GM12878 (cell line): Measurements from ENCODE around the gene SPC24. TPM values are rescaled to one million over a fixed set of nuclear protein-coding genes. Genes with fewer than 3 reads are reported as not detected.

Source experiments
- ATAC-seq: fragments of 200-7000 bp; cut with Tn5 transposase; 3 replicates; pipeline ENCODE4 v1.9.1; 2020; ENCODE audit warnings: mild to moderate bottlenecking, moderate library complexity
- BruUV-seq: library from RNA; stranded (reverse); fragments of 400-500 nt; replicated peaks from 2 replicates; lab custom pipeline; 2021; lab: Mats Ljungman, UMichigan
- CTCF ChIA-PET: fragments of 300-600 bp; sonication (Branson Sonifier 250); formaldehyde crosslinking; extraction: SDS; loops from one replicate; lab custom pipeline; 2021; ENCODE audit warnings: inconsistent platforms; lab: Yijun Ruan, JAX
- POLR2A ChIA-PET: fragments of 350-600 bp; formaldehyde crosslinking; extraction: SDS; loops from one replicate; lab custom pipeline; 2021; ENCODE audit warnings: inconsistent platforms; lab: Charles Lee
- RAD21 ChIA-PET: fragments of 300-600 bp; sonication (Branson Sonifier 250); formaldehyde crosslinking; loops from one replicate; lab custom pipeline; 2023; ENCODE audit warnings: antibody characterized with exemption; ENCODE audit not compliant: unreplicated experiment; lab: Charles Lee
- SMC1A ChIA-PET: fragments of 300-600 bp; sonication (Branson Sonifier 250); formaldehyde crosslinking; loops from one replicate; lab custom pipeline; 2023; ENCODE audit not compliant: unreplicated experiment, uncharacterized antibody; lab: Charles Lee
- DNase-seq: peaks from one replicate; pipeline ENCODE4 v3.0.0-alpha.2; 2011; ENCODE audit warnings: low read depth, low spot score
- FAIRE-seq: peaks from 3 replicates; lab custom pipeline; 2011; peaks lifted over from hg19 to GRCh38; lab: Jason Lieb, UNC
- H2AFZ ChIP-seq: 2 replicates; pipeline ENCODE4 v1.6.0; 2011; ENCODE audit warnings: low read depth, low read length, control low read depth; ENCODE audit not compliant: control insufficient read depth
- H3K27ac ChIP-seq: 2 replicates; pipeline ENCODE4 v1.5.1; 2011; ENCODE audit warnings: control low read depth; ENCODE audit not compliant: control insufficient read depth, insufficient read depth
- H3K27me3 ChIP-seq, 2 experiments: replicated peaks in 1 of 2; 2 replicates each; pipeline versions ENCODE4 v1.6.0 to v1.6.1; 2011; ENCODE audit warnings: low read length in 1 of 2; ENCODE audit not compliant: control insufficient read depth in 2 of 2, insufficient read depth in 2 of 2
- H3K36me3 ChIP-seq, 2 experiments: 2 replicates each; pipeline ENCODE4 v1.5.1; 2011; ENCODE audit warnings: low read length in 1 of 2; ENCODE audit not compliant: control insufficient read depth in 2 of 2, insufficient read depth in 2 of 2
- H3K4me1 ChIP-seq: 2 replicates; pipeline ENCODE4 v1.6.1; 2011; ENCODE audit warnings: mild to moderate bottlenecking, low read length, moderate library complexity, mixed read lengths; ENCODE audit not compliant: control insufficient read depth, insufficient read depth
- H3K4me2 ChIP-seq: 2 replicates; pipeline ENCODE4 v1.6.0; 2011; ENCODE audit warnings: control low read depth; ENCODE audit not compliant: control insufficient read depth, insufficient read depth
- H3K4me3 ChIP-seq: fragments of 200-600 bp; sonication (generic); 2 replicates; pipeline ENCODE4 v1.5.1; 2016
- H3K79me2 ChIP-seq: 2 replicates; pipeline ENCODE4 v1.6.0; 2011; ENCODE audit warnings: low read length; ENCODE audit not compliant: control insufficient read depth, insufficient read depth
- H3K9ac ChIP-seq: 2 replicates; pipeline ENCODE4 v1.8.0; 2011; ENCODE audit warnings: low read length, control low read depth, mixed read lengths; ENCODE audit not compliant: control insufficient read depth, insufficient read depth
- H3K9me3 ChIP-seq: replicated peaks from 3 replicates; pipeline ENCODE4 v1.5.1; 2011; ENCODE audit warnings: mild to moderate bottlenecking, low read length; ENCODE audit not compliant: control insufficient read depth, insufficient read depth
- H4K20me1 ChIP-seq: 2 replicates; pipeline ENCODE4 v1.6.0; 2011; ENCODE audit not compliant: control insufficient read depth, insufficient read depth
- CBFB ChIP-seq: IDR thresholded peaks from 2 replicates; pipeline ENCODE4 v1.6.1; 2016; ENCODE audit warnings: antibody characterized with exemption, low read depth
- GATAD2B ChIP-seq: fragments of 450-650 bp; conservative IDR thresholded peaks from 2 replicates; pipeline ENCODE4 v1.6.1; 2017; ENCODE audit warnings: low read depth, mild to moderate bottlenecking, moderate library complexity
- HCFC1 ChIP-seq: fragments of 150-350 bp; IDR thresholded peaks from 2 replicates; pipeline ENCODE4 v1.6.1; 2014; ENCODE audit warnings: low read length
- NRF1 ChIP-seq: conservative IDR thresholded peaks from 2 replicates; pipeline ENCODE4 v1.6.1; 2011; ENCODE audit warnings: mild to moderate bottlenecking, low read depth, low read length, improper control_type of control experiment
- RAD21 ChIP-seq: IDR thresholded peaks from 2 replicates; pipeline ENCODE4 v1.6.1; 2011; ENCODE audit warnings: mild to moderate bottlenecking, low read depth, low read length, moderate library complexity; ENCODE audit not compliant: insufficient read depth
- RBBP5 ChIP-seq: fragments of 200-600 bp; sonication (generic); conservative IDR thresholded peaks from 2 replicates; pipeline ENCODE4 v1.6.1; 2016
- SMC3 ChIP-seq: IDR thresholded peaks from 2 replicates; pipeline ENCODE4 v1.6.1; 2011; ENCODE audit warnings: low read length, improper control_type of control experiment, borderline replicate concordance
- YY1 ChIP-seq: IDR thresholded peaks from 2 replicates; pipeline ENCODE4 v1.6.1; 2011; ENCODE audit warnings: low read depth, mild to moderate bottlenecking, low read length
- WGBS: methylation state at CpG from one replicate; pipeline ENCODE4 v1.1.6; 2016; ENCODE audit warnings: low lambda C conversion rate; ENCODE audit not compliant: insufficient replicate concordance, insufficient coverage; ENCODE audit errors: missing lambda C conversion rate; 5-methylcytosine and 5-hydroxymethylcytosine counted together
- in situ Hi-C: fragments of 300-500 bp; cut with MboI; formaldehyde crosslinking; loops from 9 replicates; pipeline ENCODE4 v1.14.3; 2018; ENCODE audit warnings: mixed read lengths
- intact Hi-C: fragments of 100-400 bp; cut with micrococcal nuclease; formaldehyde crosslinking; loops from one replicate; pipeline ENCODE4 v1.14.2; 2022; ENCODE audit not compliant: unreplicated experiment
- polyA plus RNA-seq, 11 experiments: library from polyadenylated mRNA; depleted of rRNA in 4 of 11; unstranded in 6 of 11; stranded (reverse) in 5 of 11; fragments of >200 nt; fragmentation: Nextera tagmentation in 4 of 11; fragmentation: Illumina TruSeq in 1 of 11; extraction: Ambion mirVana in 4 of 11; extraction: Trizol in 1 of 11; gene quantifications; 1 replicate in 1 of 11; 2 replicates in 10 of 11; pipeline versions ENCODE4 v1.2.1 to v1.2.3, GENCODE V29; 2011 to 2016; ENCODE audit warnings: inconsistent platforms in 2 of 11, missing spikeins in 2 of 11, low read depth in 1 of 11
- total RNA-seq, 4 experiments: library from RNA; depleted of rRNA in 3 of 4; stranded (reverse); fragments of >200 nt in 3 of 4; fragmentation: Illumina TruSeq in 1 of 4; extraction: Trizol in 1 of 4; gene quantifications; 2 replicates each; pipeline versions ENCODE4 v1.2.1 to v1.2.3, GENCODE V29; 2013 to 2021
- TF ChIP-seq, protein P1 (sequence below): IDR thresholded peaks from 2 replicates; pipeline ENCODE4 v1.6.1; 2012; ENCODE audit warnings: mild to moderate bottlenecking, low read depth, low read length
- TF ChIP-seq, protein P2 (sequence below), 3 experiments: IDR thresholded peaks in 2 of 3; conservative IDR thresholded peaks in 1 of 3; 2 replicates each; pipeline ENCODE4 v1.5.1; 2011; ENCODE audit warnings: low read depth in 3 of 3, low read length in 3 of 3, mild to moderate bottlenecking in 3 of 3, control low read depth in 2 of 3, moderate library complexity in 2 of 3, inconsistent platforms in 1 of 3, mixed read lengths in 1 of 3; ENCODE audit not compliant: control insufficient read depth in 2 of 3, insufficient read depth in 1 of 3; ENCODE audit errors: extremely low read depth in 1 of 3

Gene SPC24
- total and polyA plus RNA-seq, 10 of the 15 experiments (the other 5 are each of a cell fraction or from before 2014, with no cell fraction given) = 9.4 to 72.6 (median 40.7) TPM

DNA sequence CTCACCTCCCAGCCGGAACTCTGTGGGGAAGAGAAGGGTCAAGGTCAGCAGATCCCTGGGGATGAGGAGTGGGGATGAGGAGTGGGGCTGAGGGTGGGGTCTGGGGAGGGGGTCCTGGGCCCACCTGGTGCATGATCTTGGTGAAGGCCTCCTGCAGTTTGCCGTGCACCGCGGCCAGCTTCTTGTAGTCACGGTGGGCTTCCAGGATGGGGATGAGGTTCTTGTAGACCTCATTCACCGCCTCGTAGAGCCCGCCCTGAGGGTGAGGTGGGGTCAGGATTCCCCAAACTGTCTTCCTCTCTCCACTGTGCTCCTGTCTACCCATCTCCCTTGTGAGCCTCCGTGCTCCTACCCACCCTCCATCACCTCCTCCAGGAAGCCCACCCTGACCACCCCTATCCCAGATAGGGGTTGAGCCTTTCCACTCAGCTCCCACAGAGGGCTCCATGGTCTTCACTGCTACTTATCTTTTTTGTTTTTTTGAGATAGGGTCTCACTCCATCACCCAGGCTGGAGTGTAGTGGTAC is 48.6 kb upstream of the SPC24 start (continued):
- TF ChIP-seq, protein P1, sequence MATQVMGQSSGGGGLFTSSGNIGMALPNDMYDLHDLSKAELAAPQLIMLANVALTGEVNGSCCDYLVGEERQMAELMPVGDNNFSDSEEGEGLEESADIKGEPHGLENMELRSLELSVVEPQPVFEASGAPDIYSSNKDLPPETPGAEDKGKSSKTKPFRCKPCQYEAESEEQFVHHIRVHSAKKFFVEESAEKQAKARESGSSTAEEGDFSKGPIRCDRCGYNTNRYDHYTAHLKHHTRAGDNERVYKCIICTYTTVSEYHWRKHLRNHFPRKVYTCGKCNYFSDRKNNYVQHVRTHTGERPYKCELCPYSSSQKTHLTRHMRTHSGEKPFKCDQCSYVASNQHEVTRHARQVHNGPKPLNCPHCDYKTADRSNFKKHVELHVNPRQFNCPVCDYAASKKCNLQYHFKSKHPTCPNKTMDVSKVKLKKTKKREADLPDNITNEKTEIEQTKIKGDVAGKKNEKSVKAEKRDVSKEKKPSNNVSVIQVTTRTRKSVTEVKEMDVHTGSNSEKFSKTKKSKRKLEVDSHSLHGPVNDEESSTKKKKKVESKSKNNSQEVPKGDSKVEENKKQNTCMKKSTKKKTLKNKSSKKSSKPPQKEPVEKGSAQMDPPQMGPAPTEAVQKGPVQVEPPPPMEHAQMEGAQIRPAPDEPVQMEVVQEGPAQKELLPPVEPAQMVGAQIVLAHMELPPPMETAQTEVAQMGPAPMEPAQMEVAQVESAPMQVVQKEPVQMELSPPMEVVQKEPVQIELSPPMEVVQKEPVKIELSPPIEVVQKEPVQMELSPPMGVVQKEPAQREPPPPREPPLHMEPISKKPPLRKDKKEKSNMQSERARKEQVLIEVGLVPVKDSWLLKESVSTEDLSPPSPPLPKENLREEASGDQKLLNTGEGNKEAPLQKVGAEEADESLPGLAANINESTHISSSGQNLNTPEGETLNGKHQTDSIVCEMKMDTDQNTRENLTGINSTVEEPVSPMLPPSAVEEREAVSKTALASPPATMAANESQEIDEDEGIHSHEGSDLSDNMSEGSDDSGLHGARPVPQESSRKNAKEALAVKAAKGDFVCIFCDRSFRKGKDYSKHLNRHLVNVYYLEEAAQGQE = no peak
- TF ChIP-seq GATAD2B = no peak
- no peak for TF ChIP-seq RAD21
- no peak for TF ChIP-seq NRF1
- TF ChIP-seq CBFB = no peak

DNA sequence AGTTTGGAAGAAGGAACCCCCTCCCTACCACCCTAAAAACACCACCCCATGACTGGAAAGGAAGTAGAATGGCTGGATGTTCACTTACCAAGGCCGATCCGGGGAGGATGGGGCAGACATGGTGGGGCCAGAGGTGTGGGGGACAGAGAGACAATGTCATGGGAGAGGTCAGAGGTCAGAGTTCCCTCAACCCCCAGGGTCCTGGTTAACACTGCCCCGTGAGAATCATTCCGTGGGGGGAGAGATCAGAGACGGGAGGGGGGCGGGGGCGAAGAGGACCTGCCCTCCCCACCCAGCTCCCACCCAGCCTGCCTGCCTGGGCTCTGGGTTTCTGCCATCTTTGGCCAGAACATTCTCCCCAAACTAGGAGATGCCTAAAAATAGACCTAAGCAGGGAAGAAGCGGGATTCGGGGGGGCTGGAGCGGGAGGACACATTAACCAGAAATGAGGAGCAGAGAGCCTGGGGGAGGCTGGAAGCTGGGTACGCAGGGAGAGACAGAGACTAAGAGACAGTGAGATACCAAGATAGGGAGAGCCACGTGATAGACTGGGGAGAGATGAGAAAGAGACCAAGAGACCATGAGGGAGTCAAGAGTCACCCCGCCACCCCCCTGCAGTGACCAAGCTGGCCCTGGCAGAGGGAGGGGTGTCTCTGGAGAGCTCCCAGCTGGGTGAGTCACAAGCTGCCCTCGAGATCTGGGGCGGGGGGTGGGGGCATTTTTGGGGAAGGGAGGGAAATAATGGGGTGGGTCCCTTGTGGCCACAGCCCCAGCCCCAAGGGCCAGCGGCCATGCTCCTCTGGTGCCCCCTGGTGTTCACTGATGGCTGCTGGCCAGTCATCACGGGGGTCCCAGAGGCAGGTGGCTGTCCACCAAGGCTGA is 47.9 kb upstream of the SPC24 start:
- in situ Hi-C loops (loop anchor here (5.0 kb wide), 1 partner anchor 166 kb away; no protein-coding TSS in a partner anchor), intact Hi-C loops (loop anchor here (1.0 to 5.0 kb wide), 4 partner anchors 66 to 266 kb away; no protein-coding TSS in a partner anchor)
- Histone ChIP-seq H3K79me2 (no peaks in the 10 kb centered on the region), H3K36me3 (no peaks in the 10 kb centered on the region), H4K20me1 (no peaks in the 10 kb centered on the region), H3K9ac (no peak overlapping the region), H3K27me3 (no peaks in the 10 kb centered on the region), H3K4me2 (no peak overlapping the region), H3K4me1 (peaks cover 11% of the 10 kb centered on the region), H3K4me3 (no peak overlapping the region), H3K9me3 (no peaks in the 10 kb centered on the region)
- WGBS = 67% methylated on average over 12 of the region's 17 CpGs
- CTCF ChIA-PET = interaction anchor here (0.7 to 3.6 kb wide), 14 partner anchors 11 to 192 kb away, joined by 3 to 25 read pairs (median 3); no protein-coding TSS in a partner anchor
- peak; percentile 71 for ATAC-seq
- no peak for FAIRE-seq
- SMC1A ChIA-PET = interaction anchor here (0.6 to 1.9 kb wide), 5 partner anchors 24 to 168 kb away, joined by 3 to 10 read pairs (median 4); no protein-coding TSS in a partner anchor
- RAD21 ChIA-PET = interaction anchor here (1.0 to 1.8 kb wide), 4 partner anchors 48 to 168 kb away, joined by 3 to 13 read pairs (median 6); partner anchors contain the start of gene SPC24
- TF ChIP-seq YY1 (peak; percentile 75), RAD21 (peak; percentile 78), HCFC1 (no peak), RBBP5 (no peak), SMC3 (peak; percentile 73; the same call in 1 of the 2 replicates)
- TF ChIP-seq, protein P2, sequence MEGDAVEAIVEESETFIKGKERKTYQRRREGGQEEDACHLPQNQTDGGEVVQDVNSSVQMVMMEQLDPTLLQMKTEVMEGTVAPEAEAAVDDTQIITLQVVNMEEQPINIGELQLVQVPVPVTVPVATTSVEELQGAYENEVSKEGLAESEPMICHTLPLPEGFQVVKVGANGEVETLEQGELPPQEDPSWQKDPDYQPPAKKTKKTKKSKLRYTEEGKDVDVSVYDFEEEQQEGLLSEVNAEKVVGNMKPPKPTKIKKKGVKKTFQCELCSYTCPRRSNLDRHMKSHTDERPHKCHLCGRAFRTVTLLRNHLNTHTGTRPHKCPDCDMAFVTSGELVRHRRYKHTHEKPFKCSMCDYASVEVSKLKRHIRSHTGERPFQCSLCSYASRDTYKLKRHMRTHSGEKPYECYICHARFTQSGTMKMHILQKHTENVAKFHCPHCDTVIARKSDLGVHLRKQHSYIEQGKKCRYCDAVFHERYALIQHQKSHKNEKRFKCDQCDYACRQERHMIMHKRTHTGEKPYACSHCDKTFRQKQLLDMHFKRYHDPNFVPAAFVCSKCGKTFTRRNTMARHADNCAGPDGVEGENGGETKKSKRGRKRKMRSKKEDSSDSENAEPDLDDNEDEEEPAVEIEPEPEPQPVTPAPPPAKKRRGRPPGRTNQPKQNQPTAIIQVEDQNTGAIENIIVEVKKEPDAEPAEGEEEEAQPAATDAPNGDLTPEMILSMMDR (IDR thresholded peaks at IDR 0.05 in 2 of 3, conservative IDR thresholded peaks at IDR 0.05 in 1 of 3; ENCODE audit: control insufficient read depth in 2 of 3, extremely low read depth in 1 of 3, insufficient read depth in 1 of 3, low read depth in 3 of 3, low read length in 3 of 3) = peak; percentile 60 to 93 (median 81)
- TF ChIP-seq, all 136 proteins: peak for 4
- POLR2A ChIA-PET = interaction anchor here (1.0 kb wide), 1 partner anchor 24 kb away, joined by 3 read pairs; no protein-coding TSS in a partner anchor
- DNase-seq = no peak
- Histone ChIP-seq H2AFZ (no peak overlapping the region), H3K27ac (no peak overlapping the region)
- no TSS peak for BruUV-seq
